GM12878 (cell line): Measurements from ENCODE around the gene SPOCK1.
A peak's percentile ranks its signal among the peaks of the same experiment; 100 is the strongest.

Experiments used
- EGR1 ChIP-seq, 2 experiments: IDR thresholded peaks; 1 replicate in 1 of 2; 2 replicates in 1 of 2; pipeline ENCODE4 v1.6.1; 2011 to 2012; ENCODE audit warnings: low read depth in 2 of 2, low read length in 2 of 2, borderline replicate concordance in 1 of 2, mild to moderate bottlenecking in 1 of 2, moderate library complexity in 1 of 2
- MYC ChIP-seq: IDR thresholded peaks from 2 replicates; pipeline ENCODE4 v1.6.1; 2011; ENCODE audit warnings: mild to moderate bottlenecking, low read length, moderate library complexity, inconsistent platforms; ENCODE audit not compliant: insufficient read depth, insufficient replicate concordance, insufficient read length, severe bottlenecking
- NFYA ChIP-seq: IDR thresholded peaks from 2 replicates; pipeline ENCODE4 v1.6.1; 2011; ENCODE audit warnings: low read depth, mild to moderate bottlenecking, low read length, improper control_type of control experiment, borderline replicate concordance
- NR2C2 ChIP-seq: IDR thresholded peaks from 2 replicates; pipeline ENCODE4 v1.6.1; 2011; ENCODE audit warnings: borderline replicate concordance, low read depth; ENCODE audit not compliant: control insufficient read depth, insufficient read length
- POLR2A ChIP-seq: IDR thresholded peaks from 2 replicates; pipeline ENCODE4 v1.6.1; 2011; ENCODE audit warnings: low read depth, mild to moderate bottlenecking, low read length
- TAF1 ChIP-seq: IDR thresholded peaks from 2 replicates; pipeline ENCODE4 v1.6.1; 2011; ENCODE audit warnings: mild to moderate bottlenecking, low read depth, low read length, borderline replicate concordance
- USF1 ChIP-seq: IDR thresholded peaks from 2 replicates; pipeline ENCODE4 v1.6.1; 2011; ENCODE audit warnings: borderline replicate concordance, low read depth, mild to moderate bottlenecking, moderate library complexity, mixed read lengths, low read length; ENCODE audit not compliant: insufficient read depth; ENCODE audit errors: extremely low read length
- YY1 ChIP-seq: IDR thresholded peaks from 2 replicates; pipeline ENCODE4 v1.6.1; 2011; ENCODE audit warnings: low read depth, mild to moderate bottlenecking, low read length
- TF ChIP-seq, protein P1 (sequence below), 3 experiments: IDR thresholded peaks in 2 of 3; conservative IDR thresholded peaks in 1 of 3; 2 replicates each; pipeline ENCODE4 v1.5.1; 2011; ENCODE audit warnings: low read depth in 3 of 3, low read length in 3 of 3, mild to moderate bottlenecking in 3 of 3, control low read depth in 2 of 3, moderate library complexity in 2 of 3, inconsistent platforms in 1 of 3, mixed read lengths in 1 of 3; ENCODE audit not compliant: control insufficient read depth in 2 of 3, insufficient read depth in 1 of 3; ENCODE audit errors: extremely low read depth in 1 of 3
- TF ChIP-seq, protein P2 (sequence below): IDR thresholded peaks from 2 replicates; pipeline ENCODE4 v1.6.1; 2012; ENCODE audit warnings: low read depth, low read length, improper control_type of control experiment

DNA sequence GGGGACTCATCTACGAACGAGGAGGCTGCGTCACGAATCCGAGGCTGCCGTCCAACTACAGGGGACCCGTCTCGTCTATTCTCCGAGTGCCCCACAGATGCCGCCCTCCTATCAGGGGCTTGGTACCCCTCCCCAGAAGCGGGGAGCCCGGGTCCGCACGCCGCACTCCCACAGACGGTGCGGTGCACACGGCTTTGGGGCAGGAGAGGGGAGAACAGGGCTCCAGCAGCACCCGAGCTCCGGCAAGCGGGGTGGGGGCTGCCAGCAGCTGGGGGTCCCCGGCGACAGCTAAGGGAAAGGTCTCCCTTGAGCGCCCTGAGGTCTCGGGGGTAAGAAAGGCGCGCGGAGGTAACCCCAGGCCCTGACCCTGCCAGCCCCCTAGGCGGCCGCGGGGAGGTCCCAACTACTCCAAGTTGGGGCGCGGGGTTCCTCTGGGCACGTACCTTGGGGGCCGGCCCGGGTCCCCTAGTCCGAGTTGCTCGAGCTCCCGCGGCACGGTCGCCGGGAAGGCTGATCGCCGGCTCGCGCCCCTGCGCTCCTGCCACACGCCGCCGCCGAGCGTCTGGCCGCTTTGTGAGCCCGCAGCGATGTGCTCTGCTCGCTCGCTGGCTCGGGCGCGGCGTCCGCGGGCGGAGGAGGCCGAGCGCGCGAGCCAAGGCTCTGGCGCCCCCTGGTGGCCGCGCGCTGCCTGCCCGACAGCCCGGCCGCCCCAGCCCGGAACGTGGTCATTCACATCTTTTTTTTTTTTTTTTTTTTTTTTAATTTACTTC is at the start of gene SPOCK1:
- no peak for TF ChIP-seq NFYA
- TF ChIP-seq, protein P1, sequence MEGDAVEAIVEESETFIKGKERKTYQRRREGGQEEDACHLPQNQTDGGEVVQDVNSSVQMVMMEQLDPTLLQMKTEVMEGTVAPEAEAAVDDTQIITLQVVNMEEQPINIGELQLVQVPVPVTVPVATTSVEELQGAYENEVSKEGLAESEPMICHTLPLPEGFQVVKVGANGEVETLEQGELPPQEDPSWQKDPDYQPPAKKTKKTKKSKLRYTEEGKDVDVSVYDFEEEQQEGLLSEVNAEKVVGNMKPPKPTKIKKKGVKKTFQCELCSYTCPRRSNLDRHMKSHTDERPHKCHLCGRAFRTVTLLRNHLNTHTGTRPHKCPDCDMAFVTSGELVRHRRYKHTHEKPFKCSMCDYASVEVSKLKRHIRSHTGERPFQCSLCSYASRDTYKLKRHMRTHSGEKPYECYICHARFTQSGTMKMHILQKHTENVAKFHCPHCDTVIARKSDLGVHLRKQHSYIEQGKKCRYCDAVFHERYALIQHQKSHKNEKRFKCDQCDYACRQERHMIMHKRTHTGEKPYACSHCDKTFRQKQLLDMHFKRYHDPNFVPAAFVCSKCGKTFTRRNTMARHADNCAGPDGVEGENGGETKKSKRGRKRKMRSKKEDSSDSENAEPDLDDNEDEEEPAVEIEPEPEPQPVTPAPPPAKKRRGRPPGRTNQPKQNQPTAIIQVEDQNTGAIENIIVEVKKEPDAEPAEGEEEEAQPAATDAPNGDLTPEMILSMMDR (IDR thresholded peaks at IDR 0.05 in 2 of 3, conservative IDR thresholded peaks at IDR 0.05 in 1 of 3; ENCODE audit: control insufficient read depth in 2 of 3, extremely low read depth in 1 of 3, insufficient read depth in 1 of 3, low read depth in 3 of 3, low read length in 3 of 3): peak; percentile 57 to 76 (median 70); a peak in 5 of 6 replicates
- no peak for TF ChIP-seq TAF1
- no peak for TF ChIP-seq POLR2A
- TF ChIP-seq, protein P2, sequence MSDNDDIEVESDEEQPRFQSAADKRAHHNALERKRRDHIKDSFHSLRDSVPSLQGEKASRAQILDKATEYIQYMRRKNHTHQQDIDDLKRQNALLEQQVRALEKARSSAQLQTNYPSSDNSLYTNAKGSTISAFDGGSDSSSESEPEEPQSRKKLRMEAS: no peak
- no peak for TF ChIP-seq NR2C2
- TF ChIP-seq MYC: no peak
- no peak for TF ChIP-seq EGR1 (IDR thresholded peaks at IDR 0.05; ENCODE audit: borderline replicate concordance in 1 of 2, low read depth in 2 of 2, low read length in 2 of 2)
- no peak for TF ChIP-seq USF1
- TF ChIP-seq YY1: 0 out of 2 replicates have a peak, but pooled peaks have one; percentile 33
